Measurements from ENCODE around the gene GRB10. TPM values are rescaled to one million over a fixed set of nuclear protein-coding genes. Genes with fewer than 3 reads are reported as not detected.

GRB10 gene
- total and polyA plus RNA-seq, 2 of the 8 experiments (the other 6 are each of a cell fraction or from before 2014, with no cell fraction given) = 35.7 to 97.0 TPM

DNA sequence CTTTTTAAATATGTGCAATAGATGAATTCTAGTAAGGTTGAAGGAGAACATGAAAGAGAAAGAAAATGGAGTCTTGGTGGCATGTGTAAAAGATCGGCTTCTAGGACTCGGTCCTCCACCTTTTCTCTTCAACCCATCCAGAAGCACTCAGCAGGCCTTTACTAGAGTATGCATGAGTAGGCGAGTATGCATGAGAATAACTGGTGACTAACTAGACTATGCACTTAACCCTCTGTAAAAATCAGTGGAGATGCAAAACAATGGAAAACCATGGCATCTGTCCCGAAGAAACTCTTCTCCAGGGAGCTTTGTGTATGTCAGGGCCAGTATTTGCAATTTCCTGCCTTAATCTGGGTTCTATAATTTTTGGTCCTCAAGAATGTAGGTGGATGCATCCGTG is 40.0 kb upstream of the GRB10 start (continued):
- TF ChIP-seq E2F6 (IDR thresholded peaks at IDR 0.05) = no peak

Measured in H1 (cell line).